GM12878 (cell line): Measurements from ENCODE around the gene PPP1R2C. TPM values are rescaled to one million over a fixed set of nuclear protein-coding genes. Genes with fewer than 3 reads are reported as not detected.

Experiments
- ATAC-seq: fragments of 200-7000 bp; cut with Tn5 transposase; 3 replicates; pipeline ENCODE4 v1.9.1; 2020; ENCODE audit warnings: mild to moderate bottlenecking, moderate library complexity
- BruUV-seq: library from RNA; stranded (reverse); fragments of 400-500 nt; replicated peaks from 2 replicates; lab custom pipeline; 2021; lab: Mats Ljungman, UMichigan
- CTCF ChIA-PET: fragments of 300-600 bp; sonication (Branson Sonifier 250); formaldehyde crosslinking; extraction: SDS; loops from one replicate; lab custom pipeline; 2021; ENCODE audit warnings: inconsistent platforms; lab: Yijun Ruan, JAX
- POLR2A ChIA-PET: fragments of 350-600 bp; formaldehyde crosslinking; extraction: SDS; loops from one replicate; lab custom pipeline; 2021; ENCODE audit warnings: inconsistent platforms; lab: Charles Lee
- RAD21 ChIA-PET: fragments of 300-600 bp; sonication (Branson Sonifier 250); formaldehyde crosslinking; loops from one replicate; lab custom pipeline; 2023; ENCODE audit warnings: antibody characterized with exemption; ENCODE audit not compliant: unreplicated experiment; lab: Charles Lee
- SMC1A ChIA-PET: fragments of 300-600 bp; sonication (Branson Sonifier 250); formaldehyde crosslinking; loops from one replicate; lab custom pipeline; 2023; ENCODE audit not compliant: unreplicated experiment, uncharacterized antibody; lab: Charles Lee
- DNase-seq: peaks from one replicate; pipeline ENCODE4 v3.0.0-alpha.2; 2011; ENCODE audit warnings: low read depth, low spot score
- FAIRE-seq: peaks from 3 replicates; lab custom pipeline; 2011; peaks lifted over from hg19 to GRCh38; lab: Jason Lieb, UNC
- H2AFZ ChIP-seq: 2 replicates; pipeline ENCODE4 v1.6.0; 2011; ENCODE audit warnings: low read depth, low read length, control low read depth; ENCODE audit not compliant: control insufficient read depth
- H3K27ac ChIP-seq: 2 replicates; pipeline ENCODE4 v1.5.1; 2011; ENCODE audit warnings: control low read depth; ENCODE audit not compliant: control insufficient read depth, insufficient read depth
- H3K27me3 ChIP-seq, 2 experiments: replicated peaks in 1 of 2; 2 replicates each; pipeline versions ENCODE4 v1.6.0 to v1.6.1; 2011; ENCODE audit warnings: low read length in 1 of 2; ENCODE audit not compliant: control insufficient read depth in 2 of 2, insufficient read depth in 2 of 2
- H3K36me3 ChIP-seq, 2 experiments: 2 replicates each; pipeline ENCODE4 v1.5.1; 2011; ENCODE audit warnings: low read length in 1 of 2; ENCODE audit not compliant: control insufficient read depth in 2 of 2, insufficient read depth in 2 of 2
- H3K4me1 ChIP-seq: 2 replicates; pipeline ENCODE4 v1.6.1; 2011; ENCODE audit warnings: mild to moderate bottlenecking, low read length, moderate library complexity, mixed read lengths; ENCODE audit not compliant: control insufficient read depth, insufficient read depth
- H3K4me2 ChIP-seq: 2 replicates; pipeline ENCODE4 v1.6.0; 2011; ENCODE audit warnings: control low read depth; ENCODE audit not compliant: control insufficient read depth, insufficient read depth
- H3K4me3 ChIP-seq: fragments of 200-600 bp; sonication (generic); 2 replicates; pipeline ENCODE4 v1.5.1; 2016
- H3K79me2 ChIP-seq: 2 replicates; pipeline ENCODE4 v1.6.0; 2011; ENCODE audit warnings: low read length; ENCODE audit not compliant: control insufficient read depth, insufficient read depth
- H3K9ac ChIP-seq: 2 replicates; pipeline ENCODE4 v1.8.0; 2011; ENCODE audit warnings: low read length, control low read depth, mixed read lengths; ENCODE audit not compliant: control insufficient read depth, insufficient read depth
- H3K9me3 ChIP-seq: replicated peaks from 3 replicates; pipeline ENCODE4 v1.5.1; 2011; ENCODE audit warnings: mild to moderate bottlenecking, low read length; ENCODE audit not compliant: control insufficient read depth, insufficient read depth
- H4K20me1 ChIP-seq: 2 replicates; pipeline ENCODE4 v1.6.0; 2011; ENCODE audit not compliant: control insufficient read depth, insufficient read depth
- ATF2 ChIP-seq: IDR thresholded peaks from 2 replicates; pipeline ENCODE4 v1.6.1; 2012; ENCODE audit warnings: low read length, inconsistent platforms
- E2F4 ChIP-seq: IDR thresholded peaks from 2 replicates; pipeline ENCODE4 v1.6.1; 2012; ENCODE audit warnings: low read depth, low read length, improper control_type of control experiment
- E4F1 ChIP-seq: fragments of 450-650 bp; IDR thresholded peaks from 2 replicates; pipeline ENCODE4 v1.6.1; 2018; ENCODE audit warnings: borderline replicate concordance, mild to moderate bottlenecking; ENCODE audit not compliant: partially characterized antibody
- FOXM1 ChIP-seq: IDR thresholded peaks from 2 replicates; pipeline ENCODE4 v1.6.1; 2012; ENCODE audit warnings: low read depth, mild to moderate bottlenecking, inconsistent platforms, low read length, moderate library complexity
- JUND ChIP-seq: IDR thresholded peaks from 2 replicates; pipeline ENCODE4 v1.6.1; 2012; ENCODE audit warnings: low read depth, mild to moderate bottlenecking, low read length, improper control_type of control experiment, moderate library complexity
- LARP7 ChIP-seq: fragments of 450-650 bp; IDR thresholded peaks from 2 replicates; pipeline ENCODE4 v1.6.1; 2017; ENCODE audit warnings: mild to moderate bottlenecking
- NR2C1 ChIP-seq: fragments of 450-650 bp; IDR thresholded peaks from 2 replicates; pipeline ENCODE4 v1.6.1; 2017; ENCODE audit warnings: antibody characterized with exemption, mild to moderate bottlenecking, moderate library complexity
- POLR2AphosphoS2 ChIP-seq: IDR thresholded peaks from 2 replicates; pipeline ENCODE4 v1.6.1; 2011; ENCODE audit warnings: low read depth, mild to moderate bottlenecking, low read length, improper control_type of control experiment, moderate library complexity
- RAD21 ChIP-seq: IDR thresholded peaks from 2 replicates; pipeline ENCODE4 v1.6.1; 2011; ENCODE audit warnings: mild to moderate bottlenecking, low read depth, low read length, moderate library complexity; ENCODE audit not compliant: insufficient read depth
- RFX5 ChIP-seq: IDR thresholded peaks from 2 replicates; pipeline ENCODE4 v1.6.1; 2011; ENCODE audit warnings: low read depth, low read length, improper control_type of control experiment
- SRF ChIP-seq, 2 experiments: IDR thresholded peaks; 2 replicates each; pipeline ENCODE4 v1.6.1; 2011; ENCODE audit warnings: low read depth in 2 of 2, low read length in 2 of 2, mild to moderate bottlenecking in 1 of 2, moderate library complexity in 1 of 2
- TARDBP ChIP-seq: IDR thresholded peaks from 2 replicates; pipeline ENCODE4 v1.6.1; 2016; ENCODE audit warnings: borderline replicate concordance
- TBL1XR1 ChIP-seq: IDR thresholded peaks from 2 replicates; pipeline ENCODE4 v1.6.1; 2012; ENCODE audit warnings: low read depth, low read length, improper control_type of control experiment
- ZNF207 ChIP-seq: fragments of 450-650 bp; IDR thresholded peaks from 2 replicates; pipeline ENCODE4 v1.6.1; 2014; ENCODE audit warnings: antibody characterized with exemption, mild to moderate bottlenecking, borderline replicate concordance
- ZNF24 ChIP-seq: fragments of 450-650 bp; IDR thresholded peaks from 2 replicates; pipeline ENCODE4 v1.6.1; 2017; ENCODE audit warnings: antibody characterized with exemption, mild to moderate bottlenecking
- ZNF687 ChIP-seq: fragments of 450-650 bp; IDR thresholded peaks from 2 replicates; pipeline ENCODE4 v1.6.1; 2017; ENCODE audit warnings: mild to moderate bottlenecking, moderate library complexity
- WGBS: methylation state at CpG from one replicate; pipeline ENCODE4 v1.1.6; 2016; ENCODE audit warnings: low lambda C conversion rate; ENCODE audit not compliant: insufficient replicate concordance, insufficient coverage; ENCODE audit errors: missing lambda C conversion rate; 5-methylcytosine and 5-hydroxymethylcytosine counted together
- in situ Hi-C: fragments of 300-500 bp; cut with MboI; formaldehyde crosslinking; loops from 9 replicates; pipeline ENCODE4 v1.14.3; 2018; ENCODE audit warnings: mixed read lengths
- intact Hi-C: fragments of 100-400 bp; cut with micrococcal nuclease; formaldehyde crosslinking; loops from one replicate; pipeline ENCODE4 v1.14.2; 2022; ENCODE audit not compliant: unreplicated experiment
- polyA plus RNA-seq, 11 experiments: library from polyadenylated mRNA; depleted of rRNA in 4 of 11; unstranded in 6 of 11; stranded (reverse) in 5 of 11; fragments of >200 nt; fragmentation: Nextera tagmentation in 4 of 11; fragmentation: Illumina TruSeq in 1 of 11; extraction: Ambion mirVana in 4 of 11; extraction: Trizol in 1 of 11; gene quantifications; 1 replicate in 1 of 11; 2 replicates in 10 of 11; pipeline versions ENCODE4 v1.2.1 to v1.2.3, GENCODE V29; 2011 to 2016; ENCODE audit warnings: inconsistent platforms in 2 of 11, missing spikeins in 2 of 11, low read depth in 1 of 11
- total RNA-seq, 4 experiments: library from RNA; depleted of rRNA in 3 of 4; stranded (reverse); fragments of >200 nt in 3 of 4; fragmentation: Illumina TruSeq in 1 of 4; extraction: Trizol in 1 of 4; gene quantifications; 2 replicates each; pipeline versions ENCODE4 v1.2.1 to v1.2.3, GENCODE V29; 2013 to 2021

Gene PPP1R2C
- total and polyA plus RNA-seq, 10 of the 15 experiments (the other 5 are each of a cell fraction or from before 2014, with no cell fraction given) = not detected

GRCh38 chrX:42754603-42755002 lies 23.4 kb downstream of the PPP1R2C start:
- RAD21 ChIA-PET = no interaction called here
- TF ChIP-seq ATF2 (no peak), ZNF24 (no peak), SRF (IDR thresholded peaks at IDR 0.05; ENCODE audit: low read depth in 2 of 2, low read length in 2 of 2) (no peak), RFX5 (no peak), E2F4 (no peak), JUND (no peak), NR2C1 (no peak), TBL1XR1 (no peak), ZNF687 (no peak), ZNF207 (no peak), POLR2AphosphoS2 (no peak), RAD21 (no peak), E4F1 (no peak), LARP7 (no peak), FOXM1 (no peak), TARDBP (no peak)
- TF ChIP-seq, all 136 proteins: peak for 0

More at GRCh38 chrX:42754603-42755002, 23.4 kb downstream of the PPP1R2C start:
- Histone ChIP-seq H3K79me2 (no peaks in the 10 kb centered on the region), H3K27ac (no peak overlapping the region), H4K20me1 (no peaks in the 10 kb centered on the region), H2AFZ (no peak overlapping the region), H3K9ac (no peak overlapping the region), H3K4me1 (no peaks in the 10 kb centered on the region), H3K36me3 (no peaks in the 10 kb centered on the region), H3K4me3 (no peak overlapping the region), H3K4me2 (no peak overlapping the region), H3K27me3 (no peaks in the 10 kb centered on the region), H3K9me3 (no peaks in the 10 kb centered on the region)
- in situ Hi-C loops = no loop called here
- CTCF ChIA-PET = no interaction called here
- intact Hi-C loops = no loop called here
- 0% methylated on average over 2 of the region's 2 CpGs for WGBS
- no peak for ATAC-seq
- SMC1A ChIA-PET = interaction anchor here (0.7 kb wide), 1 partner anchor 25 kb away, joined by 3 read pairs; no protein-coding TSS in a partner anchor
- no peak for DNase-seq
- POLR2A ChIA-PET = no interaction called here
- no TSS peak for BruUV-seq
- FAIRE-seq = no peak
